ENCODE data around the gene TMEM235.
A peak's percentile ranks its signal among the peaks of the same experiment; 100 is the strongest.

GRCh38 chr17:78214016-78214705 is 17.3 kb upstream of the TMEM235 start, which contains the start of gene BIRC5:
- 0 out of 4 replicates have a peak, but pooled peaks of 1 of the 2 experiments have one; percentile 27 for TF ChIP-seq REST (IDR thresholded peaks at IDR 0.05; ENCODE audit: insufficient read depth in 1 of 2, low read depth in 2 of 2, low read length in 2 of 2)
- TF ChIP-seq POLR2AphosphoS5 (IDR thresholded peaks at IDR 0.05; ENCODE audit: low read depth, low read length) = peak; percentile 83
- peak; percentile 88 for TF ChIP-seq TAF1 (IDR thresholded peaks at IDR 0.05; ENCODE audit: borderline replicate concordance, insufficient read depth, low read length)
